HG03571 (cell line): ENCODE measurements around the gene G6PD.
"Not testable (repeated sequence)": the region's sequence is repeated elsewhere in the genome, so short reads cannot be mapped to it uniquely, and the experiment has no call there.

Experiments used
- ATAC-seq: cut with Tn5 transposase; IDR thresholded peaks from one replicate; pipeline ENCODE4 v1.9.1; 2021; ENCODE audit not compliant: unreplicated experiment

G6PD gene

GRCh38 chrX:154545673-154546274 lies 872 bp downstream of the G6PD start:
- no peak for ATAC-seq

- ATAC-seq, result no peak
Measured at GRCh38 chrX:154542723-154543424, 3.8 kb downstream of the G6PD start.

DNA sequence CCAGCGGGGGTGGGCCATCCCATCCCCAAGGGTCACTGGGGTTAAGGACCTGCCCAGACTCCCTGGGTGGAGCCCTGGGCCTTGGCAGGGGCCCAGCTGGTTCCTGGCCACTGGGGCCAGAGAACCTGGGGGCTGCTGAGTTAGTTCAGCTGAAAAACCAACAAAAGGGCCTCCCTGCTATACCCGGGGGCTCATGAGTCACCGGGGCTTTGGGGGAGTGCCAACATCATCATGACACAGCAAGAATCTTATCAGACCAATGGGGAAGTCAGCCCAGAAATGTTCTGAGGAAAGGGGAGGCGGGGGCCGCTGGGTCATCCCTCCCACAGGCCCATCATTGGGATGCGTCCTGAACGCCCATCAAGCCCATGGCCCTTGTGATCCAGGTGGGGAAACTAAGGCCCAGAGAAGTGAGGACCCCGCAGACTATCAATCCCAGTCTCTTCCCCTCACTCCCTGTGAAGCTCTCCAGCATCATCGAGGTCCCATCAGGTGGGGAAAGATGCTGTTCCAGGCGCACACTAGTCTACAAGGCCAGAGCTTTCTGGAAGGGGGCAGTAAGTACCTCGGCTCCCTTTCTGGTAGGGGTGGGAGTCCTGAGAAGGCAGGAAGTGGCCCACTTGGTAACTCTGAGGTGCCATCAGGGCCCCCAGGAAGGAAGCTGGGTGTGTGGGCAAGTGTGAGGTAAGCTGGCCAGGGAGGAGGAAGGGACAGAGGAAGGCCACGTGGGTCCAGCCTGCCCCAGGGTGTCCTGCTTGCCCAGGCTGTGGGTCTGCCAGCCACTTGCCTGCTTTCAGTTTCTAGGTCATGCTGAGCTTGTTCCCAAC lies 4.5 kb downstream of the G6PD start:
- ATAC-seq, result no peak

- ATAC-seq, result no peak
Measured at GRCh38 chrX:154541589-154541895, 5.1 kb downstream of the G6PD start.

GRCh38 chrX:154540897-154541535 lies 5.6 kb downstream of the G6PD start:
- no peak for ATAC-seq

DNA sequence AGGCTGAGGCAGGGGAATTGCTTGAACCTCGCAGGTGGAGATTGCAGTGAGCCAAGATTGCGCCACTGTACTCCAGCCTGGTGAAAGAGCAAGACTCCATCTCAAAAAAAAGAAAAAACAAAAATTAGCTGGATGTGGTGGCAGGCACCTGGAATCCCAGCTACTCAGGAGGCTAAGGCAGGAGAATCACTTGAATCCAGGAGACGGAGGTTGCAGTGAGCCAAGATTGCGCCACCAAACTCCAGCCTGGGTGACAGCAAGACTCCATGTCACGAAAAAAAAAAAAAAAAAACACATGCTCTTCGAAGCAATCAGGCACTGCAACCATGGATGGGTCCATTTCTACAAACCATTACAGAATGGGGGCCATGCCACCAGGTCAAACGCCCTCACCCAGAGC lies 6.3 kb downstream of the G6PD start:
- not testable (repeated sequence) for ATAC-seq

DNA sequence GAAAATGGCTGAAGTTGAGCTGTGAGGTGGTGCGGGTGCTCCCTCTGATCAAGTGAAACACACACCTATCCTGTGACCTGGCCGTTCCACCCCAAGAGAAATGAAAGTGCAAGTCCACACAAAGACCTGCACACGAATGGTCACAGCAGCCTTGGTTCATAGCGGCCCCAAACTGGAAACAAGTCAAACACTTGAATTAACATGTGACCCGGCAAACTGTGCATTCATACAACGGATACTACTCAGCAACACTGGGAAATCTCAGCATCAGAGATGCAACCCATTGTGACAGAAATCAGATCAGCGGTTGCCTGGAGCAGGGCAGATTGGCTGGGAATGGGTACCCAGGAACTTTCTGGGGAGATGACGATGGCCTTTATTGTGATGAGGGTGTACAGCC lies 7.6 kb downstream of the G6PD start:
- ATAC-seq, result no peak

DNA sequence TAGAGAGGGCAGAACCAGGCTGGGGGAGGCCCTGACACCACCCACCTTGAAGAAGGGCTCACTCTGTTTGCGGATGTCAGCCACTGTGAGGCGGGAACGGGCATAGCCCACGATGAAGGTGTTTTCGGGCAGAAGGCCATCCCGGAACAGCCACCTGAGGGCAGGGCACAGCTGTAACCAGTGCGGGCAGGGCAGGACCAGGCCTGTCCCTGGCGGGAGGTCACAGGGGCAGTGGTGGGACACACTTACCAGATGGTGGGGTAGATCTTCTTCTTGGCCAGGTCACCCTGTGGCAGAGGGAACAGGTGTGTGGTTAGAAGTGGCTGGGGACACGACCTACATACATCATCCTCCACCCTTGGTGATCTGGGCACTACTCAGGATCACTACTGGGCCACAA lies 10.8 kb downstream of the G6PD start:
- no peak for ATAC-seq

DNA sequence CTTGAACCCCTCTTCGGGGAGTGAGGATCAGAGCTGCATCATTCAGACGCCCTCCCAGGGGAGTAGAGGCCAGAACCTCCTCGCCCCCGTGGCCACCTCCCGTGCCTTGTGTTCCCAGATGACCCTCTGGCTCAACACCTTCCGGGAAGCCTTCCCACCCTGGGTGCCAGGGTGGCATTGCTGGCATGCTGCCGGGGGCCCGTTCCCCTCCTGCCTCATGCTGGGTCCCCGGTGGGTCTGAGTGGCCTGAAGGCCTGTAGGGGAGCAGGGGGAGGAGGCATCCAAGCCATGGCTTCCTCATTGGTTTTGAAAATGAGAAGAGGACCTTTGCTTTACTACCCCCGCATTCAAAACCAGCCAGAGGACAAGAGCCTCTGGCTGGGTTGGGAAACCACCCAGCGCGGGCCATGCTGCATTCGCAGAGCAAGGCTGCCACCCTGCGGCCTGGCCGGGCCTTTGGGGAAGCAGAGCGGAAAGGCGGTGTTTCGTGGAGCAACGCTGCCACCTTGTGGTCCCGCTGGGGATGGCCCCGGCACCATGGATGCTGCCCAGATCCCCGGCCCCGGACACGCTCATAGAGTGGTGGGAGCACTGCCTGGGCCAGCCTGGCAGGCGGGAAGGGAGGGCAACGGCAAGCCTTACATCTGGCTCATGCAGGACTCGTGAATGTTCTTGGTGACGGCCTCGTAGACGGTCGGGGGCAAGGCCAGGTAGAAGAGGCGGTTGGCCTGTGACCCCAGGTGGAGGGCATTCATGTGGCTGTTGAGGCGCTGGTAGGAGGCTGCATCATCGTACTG lies 11.9 kb downstream of the G6PD start:
- ATAC-seq, result peak; percentile 83

DNA sequence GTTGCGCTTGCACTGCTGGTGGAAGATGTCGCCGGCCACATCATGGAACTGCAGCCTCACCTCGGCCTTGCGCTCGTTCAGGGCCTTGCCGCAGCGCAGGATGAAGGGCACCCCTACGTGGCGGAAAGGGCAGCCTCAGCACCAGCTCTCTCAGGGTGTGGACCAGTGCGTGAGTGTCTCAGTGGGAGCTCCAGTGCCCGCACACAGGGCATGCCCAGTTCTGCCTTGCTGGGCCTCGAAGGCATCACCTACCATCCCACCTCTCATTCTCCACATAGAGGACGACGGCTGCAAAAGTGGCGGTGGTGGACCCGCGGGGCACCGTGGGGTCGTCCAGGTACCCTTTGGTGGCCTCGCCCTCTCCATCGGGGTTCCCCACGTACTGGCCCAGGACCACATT lies 14.0 kb downstream of the G6PD start:
- no peak for ATAC-seq

- ATAC-seq, result no peak
Measured at GRCh38 chrX:154531626-154532025, 15.0 kb downstream of the G6PD start.

- no peak for ATAC-seq
Measured at GRCh38 chrX:154530286-154530685, 16.4 kb downstream of the G6PD start.

GRCh38 chrX:154529206-154529612 lies 17.4 kb downstream of the G6PD start:
- no peak for ATAC-seq

- ATAC-seq, result peak; percentile 80
Measured at GRCh38 chrX:154526901-154527675, 19.6 kb downstream of the G6PD start.

- ATAC-seq, result no peak
Measured at GRCh38 chrX:154525606-154526490, 20.8 kb downstream of the G6PD start.

DNA sequence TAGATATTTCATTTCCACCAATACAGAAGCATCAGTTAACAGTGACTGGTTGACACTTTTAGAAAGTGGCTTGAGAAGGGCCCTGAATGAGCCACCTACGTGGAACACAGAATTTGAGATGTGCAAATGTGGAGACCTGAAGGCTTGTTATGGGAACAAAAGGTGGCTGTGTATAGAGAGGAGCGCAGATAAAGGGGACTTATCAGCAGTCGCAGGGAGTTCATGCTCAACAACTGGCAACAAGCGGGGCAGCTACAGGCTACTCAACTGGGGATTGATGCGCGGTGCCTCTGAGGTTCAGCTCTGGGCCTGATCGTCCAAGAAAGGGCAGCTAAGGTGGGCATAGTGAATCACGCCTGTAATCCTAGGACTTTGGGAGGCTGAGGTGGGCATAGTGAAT lies 27.3 kb downstream of the G6PD start:
- no peak for ATAC-seq

- no peak for ATAC-seq
Measured at GRCh38 chrX:154517101-154517781, 29.4 kb downstream of the G6PD start.

- ATAC-seq, result no peak
Measured at GRCh38 chrX:154516656-154517100, 30.0 kb downstream of the G6PD start.
